ENCODE results near the gene IFT20.

IFT20 gene

DNA sequence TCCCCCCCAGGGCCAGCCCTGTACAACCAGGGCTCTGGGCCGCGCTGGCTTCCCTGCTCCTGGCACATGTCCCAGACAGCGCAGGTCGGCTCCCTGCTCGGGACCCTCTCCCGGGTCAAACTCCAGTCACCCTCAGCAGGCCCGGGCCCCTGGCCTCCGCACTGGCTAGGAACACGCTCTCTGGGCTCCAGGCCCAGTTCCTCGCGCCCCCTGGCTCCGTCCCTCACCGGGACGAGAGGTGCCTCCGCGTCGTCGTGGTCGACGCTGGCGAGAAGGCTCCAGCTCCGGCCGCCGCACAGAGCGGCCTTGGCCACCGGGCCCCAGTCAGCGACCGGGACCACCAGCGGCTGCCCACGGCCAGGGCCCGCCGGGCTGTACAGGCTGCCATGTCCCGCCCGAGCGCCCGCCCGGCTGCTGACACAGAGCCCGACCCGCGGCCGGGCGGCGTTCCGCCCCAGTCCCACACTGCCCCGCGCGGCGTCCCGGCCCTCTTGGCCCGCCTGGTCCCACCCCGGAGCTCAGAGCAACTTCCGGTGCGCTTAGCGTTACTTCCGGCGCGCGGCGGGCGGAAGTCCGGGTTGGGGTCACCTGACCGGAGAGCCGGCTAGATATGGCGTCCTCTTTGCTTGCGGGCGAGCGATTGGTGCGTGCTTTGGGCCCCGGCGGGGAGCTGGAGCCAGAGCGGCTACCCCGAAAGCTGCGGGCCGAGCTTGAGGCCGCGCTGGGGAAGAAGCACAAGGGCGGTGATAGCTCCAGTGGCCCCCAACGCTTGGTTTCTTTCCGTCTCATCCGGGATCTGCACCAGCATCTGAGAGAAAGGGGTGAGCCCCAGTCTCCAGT is 22.0 kb upstream of the IFT20 start, which contains the start of gene POLDIP2:
TSS of gene POLDIP2 (minus strand) at position 467 of the 840 bp plus-strand sequence. CDS start at position 388, 79 bp downstream.
- TF ChIP-seq, protein P1, sequence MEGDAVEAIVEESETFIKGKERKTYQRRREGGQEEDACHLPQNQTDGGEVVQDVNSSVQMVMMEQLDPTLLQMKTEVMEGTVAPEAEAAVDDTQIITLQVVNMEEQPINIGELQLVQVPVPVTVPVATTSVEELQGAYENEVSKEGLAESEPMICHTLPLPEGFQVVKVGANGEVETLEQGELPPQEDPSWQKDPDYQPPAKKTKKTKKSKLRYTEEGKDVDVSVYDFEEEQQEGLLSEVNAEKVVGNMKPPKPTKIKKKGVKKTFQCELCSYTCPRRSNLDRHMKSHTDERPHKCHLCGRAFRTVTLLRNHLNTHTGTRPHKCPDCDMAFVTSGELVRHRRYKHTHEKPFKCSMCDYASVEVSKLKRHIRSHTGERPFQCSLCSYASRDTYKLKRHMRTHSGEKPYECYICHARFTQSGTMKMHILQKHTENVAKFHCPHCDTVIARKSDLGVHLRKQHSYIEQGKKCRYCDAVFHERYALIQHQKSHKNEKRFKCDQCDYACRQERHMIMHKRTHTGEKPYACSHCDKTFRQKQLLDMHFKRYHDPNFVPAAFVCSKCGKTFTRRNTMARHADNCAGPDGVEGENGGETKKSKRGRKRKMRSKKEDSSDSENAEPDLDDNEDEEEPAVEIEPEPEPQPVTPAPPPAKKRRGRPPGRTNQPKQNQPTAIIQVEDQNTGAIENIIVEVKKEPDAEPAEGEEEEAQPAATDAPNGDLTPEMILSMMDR (IDR thresholded peaks at IDR 0.05; ENCODE audit: low read depth, low read length), result no peak
- no peak for TF ChIP-seq EZH2phosphoT487 (IDR thresholded peaks at IDR 0.05; ENCODE audit: low read depth)

DNA sequence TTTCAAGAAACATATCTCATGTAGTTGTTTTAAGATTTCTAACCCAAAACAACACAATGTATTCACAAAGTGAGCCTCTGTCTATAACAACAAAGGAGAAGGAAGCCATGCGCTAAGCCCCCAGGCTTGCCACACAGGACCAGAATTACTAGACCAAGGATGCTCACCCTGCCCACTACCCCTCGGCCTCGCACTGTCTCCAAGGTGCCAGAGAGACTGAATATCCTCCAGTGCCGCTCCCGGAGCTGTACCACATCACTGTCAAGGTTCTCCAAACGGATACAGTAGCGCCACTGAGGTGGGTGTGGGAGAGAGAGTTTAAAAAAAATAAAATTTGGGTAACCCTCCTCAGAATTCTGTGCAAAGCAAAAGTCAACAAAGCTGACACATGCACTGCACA is 15.0 kb upstream of the IFT20 start:
- Histone ChIP-seq H3K9ac (ENCODE audit: low read length) (no peak overlapping the region), H4K20me1 (ENCODE audit: insufficient read depth, low read length) (no peaks in the 10 kb centered on the region), H3K4me2 (ENCODE audit: low read length) (no peak overlapping the region), H3K36me3 (replicated peaks; ENCODE audit: low read depth, low read length) (peaks cover 77% of the 10 kb centered on the region), H3K4me3 (ENCODE audit: low read length) (no peak overlapping the region), H2AFZ (ENCODE audit: low read depth, low read length) (no peak overlapping the region), H3K79me2 (ENCODE audit: low read length) (no peaks in the 10 kb centered on the region), H3K4me1 (ENCODE audit: low read length) (no peaks in the 10 kb centered on the region), H3K9me3 (ENCODE audit: insufficient read depth, low read length) (no peaks in the 10 kb centered on the region), H3K27me3 (ENCODE audit: low read depth, low read length) (no peaks in the 10 kb centered on the region), H3K27ac (ENCODE audit: low read length) (no peak overlapping the region)
- TF ChIP-seq, protein P1 (IDR thresholded peaks at IDR 0.05; ENCODE audit: low read depth, low read length), result no peak
- TF ChIP-seq EZH2phosphoT487 (IDR thresholded peaks at IDR 0.05; ENCODE audit: low read depth), result no peak

More for the DNA sequence above, 22.0 kb upstream of the IFT20 start, which contains the start of gene POLDIP2:
- H3K9me3 ChIP-seq (ENCODE audit: insufficient read depth, low read length), result no peaks in the 10 kb centered on the region
- H3K4me1 ChIP-seq (ENCODE audit: low read length), result peaks cover 19% of the 10 kb centered on the region
- H4K20me1 ChIP-seq (ENCODE audit: insufficient read depth, low read length), result no peaks in the 10 kb centered on the region
- H3K4me2 ChIP-seq (ENCODE audit: low read length), result peak within 1 kb of the TSS; percentile 97
- peak within 1 kb of the TSS; percentile 90 for H3K4me3 ChIP-seq (ENCODE audit: low read length)
- peaks cover 37% of the 10 kb centered on the region for H3K79me2 ChIP-seq (ENCODE audit: low read length)
- H3K27me3 ChIP-seq (ENCODE audit: low read depth, low read length), result no peaks in the 10 kb centered on the region
- H2AFZ ChIP-seq (ENCODE audit: low read depth, low read length), result peak within 1 kb of the TSS; percentile 51; the same call in 1 of the 2 replicates
- H3K36me3 ChIP-seq (replicated peaks; ENCODE audit: low read depth, low read length), result peaks cover 46% of the 10 kb centered on the region
- peak within 1 kb of the TSS; percentile 94 for H3K9ac ChIP-seq (ENCODE audit: low read length)
- peak within 1 kb of the TSS; percentile 36; the same call in 1 of the 2 replicates for H3K27ac ChIP-seq (ENCODE audit: low read length)

DNA sequence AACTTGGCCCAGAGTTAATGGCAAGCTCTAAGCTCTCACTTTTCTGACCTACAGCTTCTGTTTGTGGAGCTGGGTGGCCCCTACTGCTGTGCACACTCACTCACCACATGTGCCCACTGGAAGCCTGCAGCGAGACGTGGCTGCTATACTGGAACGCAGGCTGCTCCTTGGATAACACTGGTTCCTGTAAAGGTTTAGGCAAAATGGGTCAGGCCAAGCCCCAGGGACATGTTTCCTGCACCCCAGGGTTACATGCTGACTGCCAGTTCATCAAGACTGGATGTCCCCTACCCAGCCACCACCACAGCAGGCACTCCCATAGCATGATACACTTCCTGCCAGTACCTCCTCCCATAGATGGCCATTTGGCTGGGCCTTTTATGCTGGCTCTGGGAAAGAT is 13.7 kb upstream of the IFT20 start:
- Histone ChIP-seq H3K9ac (ENCODE audit: low read length) (no peak overlapping the region), H3K79me2 (ENCODE audit: low read length) (no peaks in the 10 kb centered on the region), H3K9me3 (ENCODE audit: insufficient read depth, low read length) (no peaks in the 10 kb centered on the region), H3K4me3 (ENCODE audit: low read length) (no peak overlapping the region), H3K4me1 (ENCODE audit: low read length) (no peaks in the 10 kb centered on the region), H3K27ac (ENCODE audit: low read length) (no peak overlapping the region), H3K36me3 (replicated peaks; ENCODE audit: low read depth, low read length) (peaks cover 74% of the 10 kb centered on the region), H3K27me3 (ENCODE audit: low read depth, low read length) (no peaks in the 10 kb centered on the region), H2AFZ (ENCODE audit: low read depth, low read length) (no peak overlapping the region), H4K20me1 (ENCODE audit: insufficient read depth, low read length) (no peaks in the 10 kb centered on the region), H3K4me2 (ENCODE audit: low read length) (no peak overlapping the region)
- no peak for TF ChIP-seq EZH2phosphoT487 (IDR thresholded peaks at IDR 0.05; ENCODE audit: low read depth)
- TF ChIP-seq, protein P1 (IDR thresholded peaks at IDR 0.05; ENCODE audit: low read depth, low read length), result no peak

DNA sequence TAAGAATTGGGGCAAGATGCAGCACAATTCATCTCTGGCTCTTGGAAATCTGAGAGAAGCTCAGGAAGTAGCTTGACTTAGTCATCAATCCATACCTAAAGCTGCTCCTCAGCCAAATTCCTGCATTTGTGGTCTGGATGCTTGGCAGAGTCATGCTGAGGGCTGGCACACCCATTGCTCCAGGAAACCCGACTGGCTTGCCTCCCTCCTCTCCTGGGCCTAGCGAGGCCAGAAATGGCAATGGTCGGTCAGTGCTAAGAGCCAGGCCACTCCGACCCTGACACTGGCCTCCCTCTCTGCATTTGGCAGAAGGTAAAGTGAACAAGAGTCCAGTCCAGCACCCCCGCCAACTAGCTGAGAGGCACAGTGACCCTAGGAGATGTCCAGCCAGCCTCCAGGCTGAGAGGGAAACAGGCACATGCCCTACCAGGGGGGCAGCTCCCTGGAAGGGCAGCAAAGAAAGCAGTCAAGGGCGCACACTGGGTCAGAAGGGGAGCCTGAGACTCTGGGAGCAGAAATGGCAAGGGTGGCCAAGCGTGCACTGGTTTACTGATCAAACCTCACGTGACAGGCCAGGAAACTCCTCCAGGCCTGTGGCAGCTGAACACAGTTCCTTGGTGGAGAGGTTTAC is 12.1 kb upstream of the IFT20 start:
- Histone ChIP-seq H3K27ac (ENCODE audit: low read length) (no peak overlapping the region), H3K9me3 (ENCODE audit: insufficient read depth, low read length) (no peaks in the 10 kb centered on the region), H3K27me3 (ENCODE audit: low read depth, low read length) (no peaks in the 10 kb centered on the region), H3K4me2 (ENCODE audit: low read length) (no peak overlapping the region), H3K4me1 (ENCODE audit: low read length) (no peaks in the 10 kb centered on the region), H3K79me2 (ENCODE audit: low read length) (no peaks in the 10 kb centered on the region), H3K36me3 (replicated peaks; ENCODE audit: low read depth, low read length) (peaks cover 66% of the 10 kb centered on the region), H4K20me1 (ENCODE audit: insufficient read depth, low read length) (no peaks in the 10 kb centered on the region), H3K4me3 (ENCODE audit: low read length) (no peak overlapping the region), H2AFZ (ENCODE audit: low read depth, low read length) (no peak overlapping the region), H3K9ac (ENCODE audit: low read length) (no peak overlapping the region)
- TF ChIP-seq, protein P1 (IDR thresholded peaks at IDR 0.05; ENCODE audit: low read depth, low read length), result no peak
- no peak for TF ChIP-seq EZH2phosphoT487 (IDR thresholded peaks at IDR 0.05; ENCODE audit: low read depth)
